ENCODE data around the gene OR6J1.

Gene OR6J1

GRCh38 chr14:22594156-22594716 lies 49.9 kb downstream of the OR6J1 start:
- Histone ChIP-seq H3K27ac (ENCODE audit: low read length) (no peak overlapping the region), H3K27me3 (ENCODE audit: low read depth, low read length) (peaks cover 5% of the 10 kb centered on the region), H4K20me1 (ENCODE audit: insufficient read depth, low read length) (no peaks in the 10 kb centered on the region), H3K36me3 (replicated peaks; ENCODE audit: low read depth, low read length) (no peaks in the 10 kb centered on the region), H3K4me2 (ENCODE audit: low read length) (no peak overlapping the region), H3K4me3 (ENCODE audit: low read length) (no peak overlapping the region), H3K9ac (ENCODE audit: low read length) (no peak overlapping the region), H2AFZ (ENCODE audit: low read depth, low read length) (no peak overlapping the region), H3K9me3 (ENCODE audit: insufficient read depth, low read length) (no peaks in the 10 kb centered on the region), H3K4me1 (ENCODE audit: low read length) (peaks cover 25% of the 10 kb centered on the region), H3K79me2 (ENCODE audit: low read length) (no peaks in the 10 kb centered on the region)
- TF ChIP-seq EZH2phosphoT487 (IDR thresholded peaks at IDR 0.05; ENCODE audit: low read depth) (no peak), CTCF (IDR thresholded peaks at IDR 0.05; ENCODE audit: low read depth, low read length) (no peak)

DNA sequence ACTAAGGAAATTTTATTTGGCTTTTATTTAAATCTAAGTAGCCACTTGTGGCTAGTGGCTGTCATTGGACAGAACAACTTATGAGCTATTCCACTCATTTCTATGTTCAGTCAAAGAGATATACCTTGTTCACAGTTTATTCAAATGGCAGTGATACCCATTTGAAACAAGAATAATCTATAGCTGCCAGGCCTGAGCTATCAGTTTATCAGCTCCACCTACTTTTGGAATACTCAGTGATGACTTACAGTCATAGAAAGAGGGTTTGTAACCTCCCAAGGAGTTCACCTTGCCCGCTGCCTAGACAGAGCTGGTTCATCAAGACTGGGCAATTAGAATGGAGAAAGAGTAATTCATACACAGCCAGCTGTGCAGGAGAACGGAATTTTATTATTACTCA lies 50.6 kb downstream of the OR6J1 start:
- H3K4me3 ChIP-seq (ENCODE audit: low read length), result no peak overlapping the region
- H3K27me3 ChIP-seq (ENCODE audit: low read depth, low read length), result peaks cover 5% of the 10 kb centered on the region
- TF ChIP-seq EZH2phosphoT487 (IDR thresholded peaks at IDR 0.05; ENCODE audit: low read depth) (no peak), CTCF (IDR thresholded peaks at IDR 0.05; ENCODE audit: low read depth, low read length) (no peak)
- no peak overlapping the region for H3K9ac ChIP-seq (ENCODE audit: low read length)
- no peaks in the 10 kb centered on the region for H3K9me3 ChIP-seq (ENCODE audit: insufficient read depth, low read length)
- no peak overlapping the region for H2AFZ ChIP-seq (ENCODE audit: low read depth, low read length)
- H3K36me3 ChIP-seq (replicated peaks; ENCODE audit: low read depth, low read length), result no peaks in the 10 kb centered on the region
- peaks cover 19% of the 10 kb centered on the region; the same call in 1 of the 2 replicates for H3K4me1 ChIP-seq (ENCODE audit: low read length)
- no peak overlapping the region for H3K4me2 ChIP-seq (ENCODE audit: low read length)
- H3K27ac ChIP-seq (ENCODE audit: low read length), result no peak overlapping the region
- no peaks in the 10 kb centered on the region for H4K20me1 ChIP-seq (ENCODE audit: insufficient read depth, low read length)
- peaks cover 4% of the 10 kb centered on the region for H3K79me2 ChIP-seq (ENCODE audit: low read length)

- H2AFZ ChIP-seq (ENCODE audit: low read depth, low read length), result no peak overlapping the region
- peaks cover 20% of the 10 kb centered on the region for H3K4me1 ChIP-seq (ENCODE audit: low read length)
- H3K9me3 ChIP-seq (ENCODE audit: insufficient read depth, low read length), result no peaks in the 10 kb centered on the region
These were observed 51.0 kb downstream of the OR6J1 start for GRCh38 chr14:22593189-22593588.

More at GRCh38 chr14:22593189-22593588, 51.0 kb downstream of the OR6J1 start:
- Histone ChIP-seq H3K36me3 (replicated peaks; ENCODE audit: low read depth, low read length) (no peaks in the 10 kb centered on the region), H3K79me2 (ENCODE audit: low read length) (peaks cover 8% of the 10 kb centered on the region), H3K9ac (ENCODE audit: low read length) (no peak overlapping the region), H3K27me3 (ENCODE audit: low read depth, low read length) (peaks cover 5% of the 10 kb centered on the region), H3K27ac (ENCODE audit: low read length) (no peak overlapping the region), H3K4me2 (ENCODE audit: low read length) (no peak overlapping the region), H4K20me1 (ENCODE audit: insufficient read depth, low read length) (0 out of 2 replicates have a peak, but pooled peaks cover 1% of the 10 kb centered on the region), H3K4me3 (ENCODE audit: low read length) (no peak overlapping the region)
- no peak for TF ChIP-seq CTCF (IDR thresholded peaks at IDR 0.05; ENCODE audit: low read depth, low read length)
- TF ChIP-seq EZH2phosphoT487 (IDR thresholded peaks at IDR 0.05; ENCODE audit: low read depth), result no peak

Data from OCI-LY3 (cell line).